Measurements from ENCODE around the gene STX2.
"Not testable (repeated sequence)": the region's sequence is repeated elsewhere in the genome, so short reads cannot be mapped to it uniquely, and the experiment has no call there.

Gene STX2

GRCh38 chr12:130838951-130839769 is at the start of gene STX2:
TSS of gene STX2 (minus strand) at chr12:130839250. CDS start at chr12:130839099, 151 bp downstream.
- peak; percentile 50 for DNase-seq

DNA sequence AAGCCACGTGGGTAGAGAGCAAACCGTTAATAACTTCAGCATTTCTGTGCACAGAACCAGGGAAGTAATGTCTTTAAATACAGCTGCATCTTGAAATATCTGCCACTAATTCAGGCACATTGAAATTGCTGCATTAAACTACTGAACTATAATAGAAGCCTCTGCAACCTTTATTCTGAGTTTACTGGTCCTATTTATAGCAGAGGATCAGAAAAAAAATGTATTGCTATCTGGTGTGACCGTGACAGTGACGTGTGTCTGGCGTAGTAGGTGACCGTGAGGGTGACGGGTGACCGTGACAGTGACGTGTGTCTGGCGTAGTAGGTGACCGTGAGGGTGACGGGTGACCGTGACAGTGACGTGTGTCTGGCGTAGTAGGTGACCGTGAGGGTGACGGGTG is 48.1 kb upstream of the STX2 start:
- DNase-seq = not testable (repeated sequence)

DNA sequence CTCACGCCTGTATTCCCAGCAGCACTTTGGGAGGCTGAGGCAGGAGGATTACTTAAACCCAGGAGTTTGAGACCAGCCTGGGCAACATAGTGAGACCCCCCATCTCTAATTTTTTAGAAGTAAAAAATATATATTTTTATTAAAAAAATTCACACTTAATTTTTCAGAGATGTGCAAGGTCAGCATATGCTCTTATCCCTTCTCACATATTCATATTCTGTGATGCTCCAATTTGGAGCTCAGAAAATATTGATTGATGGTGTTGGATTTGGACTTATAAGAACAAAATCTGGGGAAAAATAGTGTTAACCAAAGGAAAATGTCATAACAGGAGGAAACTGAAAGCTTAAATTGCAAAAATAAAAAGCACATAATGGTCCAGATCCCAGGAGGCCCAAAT is 42.5 kb upstream of the STX2 start:
- no peak for DNase-seq

DNA sequence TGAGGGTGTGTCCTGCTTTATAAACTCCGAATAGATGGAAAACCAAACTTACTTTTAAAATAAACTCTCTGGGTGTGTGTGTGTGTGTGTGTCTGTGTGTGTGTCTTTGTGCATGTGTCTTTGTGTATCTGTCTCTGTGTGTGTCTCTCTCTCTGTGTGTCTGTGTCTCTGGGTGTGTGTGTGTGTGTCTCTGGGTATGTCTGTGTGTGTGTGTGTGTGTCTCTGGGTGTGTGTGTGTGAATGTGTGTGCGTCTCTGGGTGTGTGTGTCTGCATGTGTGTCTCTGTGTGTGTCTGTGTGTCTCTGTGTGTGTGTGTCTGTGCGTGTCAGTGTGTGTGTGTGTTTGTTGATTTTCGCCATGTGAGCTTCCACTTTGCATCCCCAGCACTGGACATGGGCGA is 42.0 kb upstream of the STX2 start:
- no peak for DNase-seq

DNA sequence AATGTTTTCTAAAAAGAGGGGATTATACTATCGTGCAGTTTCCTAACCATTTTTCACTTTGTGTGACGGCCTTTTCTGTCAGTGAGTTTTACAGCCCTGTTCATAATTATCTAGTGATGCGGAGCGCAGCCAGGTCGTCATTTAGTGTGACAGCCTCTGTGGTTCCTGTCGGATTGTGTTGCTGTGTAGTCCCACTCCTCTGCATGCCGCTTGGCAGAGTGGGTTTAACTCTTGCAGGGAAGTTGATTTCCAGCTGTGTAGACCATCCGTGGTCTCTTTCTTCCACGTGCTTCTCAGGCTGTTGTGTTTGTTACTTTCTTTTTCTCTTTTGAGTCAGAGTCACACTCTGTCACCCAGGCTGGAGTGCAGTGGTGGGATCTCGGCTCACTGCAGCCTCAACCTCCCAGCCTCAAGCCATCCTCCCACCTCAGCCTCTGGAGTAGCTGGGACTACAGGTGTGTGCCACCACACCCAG is 41.4 kb upstream of the STX2 start:
- no peak for DNase-seq

GRCh38 chr12:130879781-130880389 is 40.8 kb upstream of the STX2 start:
- no peak for DNase-seq

- DNase-seq = no peak
These were observed 40.2 kb upstream of the STX2 start for GRCh38 chr12:130879212-130879686.

DNA sequence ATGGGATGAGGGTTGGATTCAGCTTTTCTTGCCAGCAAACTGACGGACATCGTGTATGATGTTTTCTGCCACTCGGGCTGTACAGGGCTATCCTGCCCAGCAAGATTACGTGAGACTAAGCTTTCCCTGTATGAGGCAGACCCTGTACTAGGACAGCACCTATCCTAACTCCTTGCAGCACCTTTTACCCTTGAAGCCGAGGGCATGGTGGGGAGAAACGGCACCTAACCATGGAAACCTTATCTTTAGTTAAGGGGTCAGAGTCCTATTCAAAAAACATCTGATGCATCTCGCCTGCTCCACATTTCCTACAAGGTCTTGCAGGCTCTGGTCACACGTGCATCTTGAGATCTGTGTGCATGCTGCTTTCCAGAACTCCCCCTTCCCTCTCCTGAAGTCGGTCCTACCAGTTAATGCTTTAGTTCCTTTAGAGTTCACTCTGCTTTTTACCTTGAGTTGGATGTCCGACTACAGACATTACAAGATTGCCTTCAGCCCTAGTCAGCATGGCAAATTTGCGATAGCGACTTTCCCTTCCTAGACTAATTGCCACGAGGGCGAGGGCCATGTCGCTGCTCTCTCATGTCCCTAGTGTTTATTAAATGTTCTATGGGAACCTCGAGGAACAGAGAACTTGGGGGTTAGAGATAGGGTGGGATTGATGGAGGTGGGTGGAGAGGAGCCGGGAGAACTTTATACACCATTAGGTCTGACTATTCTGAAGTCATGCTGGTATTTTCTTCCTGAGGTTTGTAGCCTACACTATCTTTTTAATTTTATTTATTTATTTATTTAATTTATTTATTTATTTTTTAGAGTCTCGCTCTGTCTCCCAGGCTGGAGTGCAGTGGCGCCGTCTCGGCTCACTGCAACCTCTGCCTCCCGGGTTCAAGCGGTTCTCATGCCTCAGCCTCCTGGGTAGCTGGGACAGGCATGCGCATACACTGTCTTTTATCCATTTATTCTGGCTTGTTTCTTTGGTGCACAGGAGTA is 39.4 kb upstream of the STX2 start:
- DNase-seq = no peak

DNA sequence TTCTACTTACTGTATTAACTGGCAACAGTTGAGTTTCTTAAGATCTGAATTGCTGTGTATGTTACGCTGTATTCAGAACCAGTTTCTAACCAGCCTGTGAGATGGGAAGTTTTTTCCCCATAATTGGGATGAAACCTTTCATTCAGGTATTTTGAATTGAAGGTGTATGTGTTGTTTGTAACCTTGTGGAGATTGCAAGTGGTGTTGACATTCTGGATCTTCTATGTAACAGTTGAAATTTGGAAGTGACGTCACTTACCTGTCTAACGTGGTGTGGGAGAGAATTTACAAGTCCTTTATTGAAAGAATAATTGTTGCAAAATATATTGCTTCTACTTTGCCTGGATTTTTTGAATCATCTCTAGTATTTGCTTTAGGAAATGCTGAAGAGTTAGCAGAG is 38.3 kb upstream of the STX2 start:
- DNase-seq = no peak

DNA sequence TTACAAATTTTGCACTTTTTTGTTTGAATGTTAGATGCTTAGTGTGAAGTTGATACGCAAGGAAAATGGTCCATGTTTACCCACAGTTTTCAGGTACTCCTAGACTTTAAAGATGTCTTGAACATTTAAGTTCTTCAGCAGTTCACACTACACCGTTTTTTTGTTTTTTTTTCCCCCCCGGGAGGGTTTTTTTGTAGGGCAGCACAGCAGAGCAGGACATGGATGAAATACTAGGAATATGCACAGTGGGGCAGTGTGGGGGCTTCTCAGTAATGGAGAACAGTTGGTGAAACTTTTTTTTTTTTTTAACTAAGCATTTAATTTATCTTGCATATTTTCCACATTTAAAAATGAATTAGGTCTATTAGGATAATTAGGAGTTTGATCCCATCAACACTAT is 37.7 kb upstream of the STX2 start:
- DNase-seq = no peak

GRCh38 chr12:130876297-130876696 is 37.2 kb upstream of the STX2 start:
- DNase-seq = no peak

DNA sequence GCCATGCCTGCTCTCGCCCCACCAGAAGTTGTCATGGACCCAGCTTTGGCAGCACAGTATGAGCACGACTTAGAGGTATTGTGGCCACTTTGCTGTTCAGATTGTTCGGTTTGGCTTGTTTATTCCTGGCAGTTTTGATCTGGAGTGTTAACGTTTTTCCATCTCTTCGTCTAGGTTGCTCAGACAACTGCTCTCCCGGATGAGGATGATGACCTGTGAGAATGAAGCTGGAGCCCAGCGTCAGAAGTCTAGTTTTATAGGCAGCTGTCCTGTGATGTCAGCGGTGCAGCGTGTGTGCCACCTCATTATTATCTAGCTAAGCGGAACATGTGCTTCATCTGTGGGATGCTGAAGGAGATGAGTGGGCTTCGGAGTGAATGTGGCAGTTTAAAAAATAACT is 36.7 kb upstream of the STX2 start:
- DNase-seq = not testable (repeated sequence)

GRCh38 chr12:130875193-130875592 is 36.1 kb upstream of the STX2 start:
- DNase-seq = no peak

GRCh38 chr12:130874696-130875095 is 35.6 kb upstream of the STX2 start:
- no peak for DNase-seq

- no peak for DNase-seq
These were observed 34.8 kb upstream of the STX2 start for GRCh38 chr12:130873825-130874224.

GRCh38 chr12:130873106-130873795 is 34.2 kb upstream of the STX2 start:
- DNase-seq = no peak

DNA sequence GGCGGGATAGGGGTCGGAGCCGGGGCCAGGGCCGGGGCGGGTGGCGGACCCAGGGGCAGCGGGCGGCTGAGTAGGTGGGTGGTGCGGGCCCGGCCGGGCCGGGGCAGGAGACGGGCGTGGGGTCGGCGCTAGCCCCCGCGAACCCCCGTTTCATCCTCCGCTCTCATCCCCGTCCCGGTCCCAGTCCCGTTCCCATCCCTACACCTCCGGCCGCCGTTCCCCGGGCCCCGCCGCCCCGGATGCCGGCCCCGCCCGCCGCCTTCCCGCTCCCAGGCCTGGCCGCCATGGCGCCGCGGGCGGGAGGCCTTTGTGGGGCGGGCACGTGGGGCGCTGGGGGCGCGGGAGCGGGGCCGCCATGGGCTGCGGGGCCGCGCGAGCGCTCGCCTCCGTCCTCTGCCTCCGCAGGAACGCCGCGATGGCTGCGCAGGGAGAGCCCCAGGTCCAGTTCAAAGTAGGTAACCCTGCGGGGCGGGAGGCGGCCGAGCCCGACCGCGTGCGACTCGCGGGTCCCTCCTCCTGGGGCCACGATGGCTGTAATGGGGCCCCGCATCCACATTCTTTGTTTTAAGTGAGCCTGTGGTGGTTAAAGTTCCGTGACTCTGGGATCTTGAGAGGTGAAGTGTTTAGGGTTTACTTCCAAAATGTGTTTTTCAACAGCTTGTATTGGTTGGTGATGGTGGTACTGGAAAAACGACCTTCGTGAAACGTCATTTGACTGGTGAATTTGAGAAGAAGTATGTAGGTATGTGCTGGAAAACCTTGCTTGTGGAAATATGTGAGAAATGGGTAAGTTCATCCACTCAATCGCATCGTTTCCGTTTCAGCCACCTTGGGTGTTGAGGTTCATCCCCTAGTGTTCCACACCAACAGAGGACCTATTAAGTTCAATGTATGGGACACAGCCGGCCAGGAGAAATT is 33.4 kb upstream of the STX2 start:
- DNase-seq = no peak

GRCh38 chr12:130871286-130872178 is 32.5 kb upstream of the STX2 start, which contains the start of gene RAN:
TSS of gene RAN (plus strand) at chr12:130872066. CDS start at chr12:130872594, 528 bp downstream.
- peak; percentile 71 for DNase-seq

DNA sequence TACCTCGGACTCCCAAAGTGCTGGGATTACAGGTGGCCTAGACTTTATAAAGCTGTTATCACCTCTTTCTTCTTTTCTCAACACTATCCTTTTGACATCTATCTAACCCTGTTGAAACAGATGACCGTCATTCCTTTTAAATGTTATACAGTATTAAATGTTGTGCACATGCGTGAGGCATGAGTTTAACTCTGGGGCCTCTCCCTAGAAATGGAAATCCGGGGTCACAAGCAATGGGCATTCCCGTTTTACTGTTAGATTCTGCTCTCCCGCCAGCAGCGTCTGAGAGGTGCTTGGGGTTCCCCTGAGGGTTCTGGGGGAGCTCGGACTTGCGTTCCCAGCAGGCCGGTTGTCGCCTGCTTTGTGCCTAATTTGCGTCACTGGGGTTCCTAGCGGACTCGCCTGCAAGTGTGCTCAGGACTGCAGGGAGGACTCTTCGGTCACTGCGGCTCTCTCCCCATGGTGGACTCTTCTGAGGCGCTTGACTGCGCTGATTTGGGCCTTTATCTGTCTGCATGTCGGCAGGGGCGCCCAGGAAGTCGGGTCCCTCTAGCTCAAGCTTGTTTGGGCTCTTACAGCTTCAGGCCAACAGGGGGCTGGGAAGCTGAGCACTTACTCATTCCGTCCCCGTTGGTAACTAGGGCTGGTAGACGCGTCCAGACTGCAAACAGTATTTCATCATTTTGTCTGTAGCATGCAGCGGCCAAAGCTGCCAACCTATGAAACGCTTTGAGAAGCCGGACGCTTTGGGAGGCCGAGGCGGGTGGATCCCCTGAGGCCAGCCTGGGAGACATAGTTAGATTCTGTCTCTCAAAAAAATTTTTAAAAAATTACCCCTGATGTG is 31.6 kb upstream of the STX2 start:
- no peak for DNase-seq

Data from NCI-H1048 (cell line).